Heart right ventricle (tissue), 16 donors: ENCODE measurements around the gene SLC17A9. TPM values are rescaled to one million over a fixed set of nuclear protein-coding genes. Genes with fewer than 3 reads are reported as not detected.

ENCODE experiments used
- ATAC-seq, 8 donors: fragments of 200-7000 bp; cut with Tn5 transposase; one replicate each; pipeline ENCODE4 v1.9.1; 2020; ENCODE audit warnings: mild to moderate bottlenecking in 8 of 8, moderate library complexity in 8 of 8, moderate number of reproducible peaks in 1 of 8
- DNase-seq, 2 donors: peaks; one replicate each; pipeline ENCODE4 v3.0.0-alpha.2; 2020
- H3K27ac ChIP-seq, 10 donors: fragments of 200-600 bp; sonication (generic) in 2 of 10; one replicate each; pipeline versions ENCODE4 v1.5.0 to v1.8.0; 2020 to 2022; ENCODE audit warnings: mild to moderate bottlenecking in 3 of 10
- H3K27me3 ChIP-seq, 7 donors: fragments of 200-600 bp; one replicate each; pipeline ENCODE4 v1.8.0; 2021 to 2022; ENCODE audit warnings: mild to moderate bottlenecking in 2 of 7
- H3K36me3 ChIP-seq, 9 donors: fragments of 200-600 bp; sonication (generic) in 1 of 9; one replicate each; pipeline versions ENCODE4 v1.5.0 to v1.8.0; 2020 to 2022; ENCODE audit warnings: mild to moderate bottlenecking in 2 of 9
- H3K4me1 ChIP-seq, 9 donors: fragments of 200-600 bp; sonication (generic) in 1 of 9; one replicate each; pipeline versions ENCODE4 v1.5.0 to v1.8.0; 2020 to 2022; ENCODE audit warnings: mild to moderate bottlenecking in 4 of 9
- H3K4me3 ChIP-seq, 10 donors: fragments of 200-600 bp; sonication (generic) in 2 of 10; one replicate each; pipeline versions ENCODE4 v1.5.0 to v1.8.0; 2020 to 2022; ENCODE audit warnings: mild to moderate bottlenecking in 7 of 10, moderate library complexity in 2 of 10
- H3K9me3 ChIP-seq, 11 donors: fragments of 200-600 bp in 10 of 11; sonication (generic) in 2 of 11; one replicate each; pipeline versions ENCODE4 v1.5.0 to v1.8.0; 2013 to 2022; ENCODE audit warnings: mild to moderate bottlenecking in 2 of 11, control low read depth in 1 of 11, moderate library complexity in 1 of 11
- CTCF ChIP-seq, 9 donors: fragments of 200-600 bp; sonication (generic) in 2 of 9; IDR thresholded peaks; one replicate each; pipeline versions ENCODE4 v1.5.0 to v1.8.0; 2021 to 2022; ENCODE audit warnings: antibody characterized with exemption in 9 of 9, mild to moderate bottlenecking in 5 of 9, moderate library complexity in 1 of 9
- WGBS, 2 donors: extraction: QIAGEN DNeasy Blood & Tissue Kit; methylation state at CpG; one replicate each; pipeline ENCODE4 v1.1.7; 2013; ENCODE audit warnings: inconsistent platforms in 1 of 2; 5-methylcytosine and 5-hydroxymethylcytosine counted together
- intact Hi-C, 10 donors: fragments of 100-400 bp; cut with DNase I; formaldehyde crosslinking; loops; one replicate each; pipeline versions ENCODE4 v1.11.1 to v1.14.2; 2022
- polyA plus RNA-seq, 2 donors: library from polyadenylated mRNA; stranded (reverse); fragments of 200-250 nt; gene quantifications; one replicate each; pipeline ENCODE4 v1.2.3, GENCODE V29; 2013
- total RNA-seq, 10 donors: library from RNA; stranded (reverse); fragmentation: NEBNext Ultra II Directional in 3 of 10; extraction: Animal tissue kit (Norgen Biotek cat#: 25700) in 3 of 10; gene quantifications; one replicate each; pipeline versions ENCODE4 v1.2.1 to v1.2.4, GENCODE V29; 2021 to 2023
- donor health status: Arrhythmogenic right ventricular cardiomyopathy.
- donor health status: ischemic (EF 13 %, LVEDD 7.1; RV severe dilation, severe dysfunction).
- donor health status: healthy with polysubstance abuse.
- donor health status: DM: no; HTN: yes; CAD: no.
- donor health status: DM: no; HTN: no; CAD: no.
- donor health status: ischemic (EF 25% LVEDD 6.9; RV normal size, moderate dysfunction).
- donor health status: ischemic (EF 25% LVEDD 5.7; RV mildly dilated, moderate dysfunction).
- donor health status: healthy.
- donor health status: DM: yes; HTN: yes; CAD: no.
- donor health status: Ischemic cardiomyopathy.
- donor health status: ischemic (EF 35%, LVEDD 5.7; RV mildly dilated, moderate dysfunction).
- donor health status: nonischemic (EF 11% LVEDD 7.7; RV severe dilation, severe dysfunction).
- donor health status: DM: yes; HTN: yes; CAD: no.
- donor health status: PGD.
- donor health status: ischemic (EF 29% LVEDD 5.4; RV normal size, mild dysfunction).
- donor health status: nonischemic (EF 23%, LVEDD 6.1; RV moderate dilation, normal function).

SLC17A9 gene
- total and polyA plus RNA-seq, 12 donors: 0.19 to 8.3 (median 1.0) TPM

- no peak for TF ChIP-seq CTCF (IDR thresholded peaks at IDR 0.05)
- Histone ChIP-seq H3K4me3 (no peak overlapping the region), H3K4me1 (no peaks in the 10 kb centered on the region), H3K27me3 (peaks cover under 1 to 73% (median 56%) of the 10 kb centered on the region in 7 donors), H3K27ac (no peak overlapping the region), H3K36me3 (no peaks in the 10 kb centered on the region), H3K9me3 (no peaks in the 10 kb centered on the region)
- DNase-seq (no peak), ATAC-seq (no peak)
- 66 to 82% methylated on average over 6 of the region's 6 CpGs for WGBS, 2 donors
- intact Hi-C loops: no loop called here
These were observed 39.4 kb downstream of the SLC17A9 start for GRCh38 chr20:62991863-62992262.

- no peak for ATAC-seq
- Histone ChIP-seq H3K4me1 (no peaks in the 10 kb centered on the region), H3K27me3 (peaks cover 6 to 75% (median 68%) of the 10 kb centered on the region in 7 donors), H3K9me3 (no peaks in the 10 kb centered on the region), H3K4me3 (no peak overlapping the region), H3K36me3 (no peaks in the 10 kb centered on the region), H3K27ac (no peak overlapping the region)
- DNase-seq: no peak
- WGBS, 2 donors: 86 to 88% methylated on average over 23 of the region's 23 CpGs
- intact Hi-C loops: no loop called here
- TF ChIP-seq CTCF (IDR thresholded peaks at IDR 0.05): no peak
These were observed 41.5 kb downstream of the SLC17A9 start for GRCh38 chr20:62993856-62994494.

- Histone ChIP-seq H3K27ac (no peak overlapping the region), H3K4me3 (no peak overlapping the region), H3K27me3 (peaks cover 6 to 82% (median 74%) of the 10 kb centered on the region in 7 donors), H3K4me1 (no peaks in the 10 kb centered on the region), H3K36me3 (no peaks in the 10 kb centered on the region), H3K9me3 (no peaks in the 10 kb centered on the region)
- TF ChIP-seq CTCF (IDR thresholded peaks at IDR 0.05): no peak
- 66 to 72% methylated on average over 19 of the region's 19 CpGs for WGBS, 2 donors
- ATAC-seq: no peak
- DNase-seq: no peak
- intact Hi-C loops: no loop called here
These were observed 42.4 kb downstream of the SLC17A9 start for GRCh38 chr20:62994869-62995281.

GRCh38 chr20:62995481-62995880 lies 43.0 kb downstream of the SLC17A9 start:
- no peak for TF ChIP-seq CTCF (IDR thresholded peaks at IDR 0.05)
- intact Hi-C loops: no loop called here
- DNase-seq (no peak), ATAC-seq (no peak)
- Histone ChIP-seq H3K27me3 (peaks cover 6 to 89% (median 78%) of the 10 kb centered on the region in 7 donors), H3K4me3 (no peak overlapping the region), H3K36me3 (no peaks in the 10 kb centered on the region), H3K9me3 (no peaks in the 10 kb centered on the region), H3K27ac (no peak overlapping the region), H3K4me1 (no peaks in the 10 kb centered on the region)
- WGBS, 2 donors: 71 to 77% methylated on average over 11 of the region's 11 CpGs
